NCI-H2227 (cell line): ENCODE measurements around the gene DNAJC17.
A peak's percentile ranks its signal among the peaks of the same experiment; 100 is the strongest.

Experiments used
- DNase-seq: peaks from one replicate; lab custom pipeline; 2025; ENCODE audit not compliant: unreplicated experiment; lab: John Stamatoyannopoulos, UW

Gene DNAJC17

DNA sequence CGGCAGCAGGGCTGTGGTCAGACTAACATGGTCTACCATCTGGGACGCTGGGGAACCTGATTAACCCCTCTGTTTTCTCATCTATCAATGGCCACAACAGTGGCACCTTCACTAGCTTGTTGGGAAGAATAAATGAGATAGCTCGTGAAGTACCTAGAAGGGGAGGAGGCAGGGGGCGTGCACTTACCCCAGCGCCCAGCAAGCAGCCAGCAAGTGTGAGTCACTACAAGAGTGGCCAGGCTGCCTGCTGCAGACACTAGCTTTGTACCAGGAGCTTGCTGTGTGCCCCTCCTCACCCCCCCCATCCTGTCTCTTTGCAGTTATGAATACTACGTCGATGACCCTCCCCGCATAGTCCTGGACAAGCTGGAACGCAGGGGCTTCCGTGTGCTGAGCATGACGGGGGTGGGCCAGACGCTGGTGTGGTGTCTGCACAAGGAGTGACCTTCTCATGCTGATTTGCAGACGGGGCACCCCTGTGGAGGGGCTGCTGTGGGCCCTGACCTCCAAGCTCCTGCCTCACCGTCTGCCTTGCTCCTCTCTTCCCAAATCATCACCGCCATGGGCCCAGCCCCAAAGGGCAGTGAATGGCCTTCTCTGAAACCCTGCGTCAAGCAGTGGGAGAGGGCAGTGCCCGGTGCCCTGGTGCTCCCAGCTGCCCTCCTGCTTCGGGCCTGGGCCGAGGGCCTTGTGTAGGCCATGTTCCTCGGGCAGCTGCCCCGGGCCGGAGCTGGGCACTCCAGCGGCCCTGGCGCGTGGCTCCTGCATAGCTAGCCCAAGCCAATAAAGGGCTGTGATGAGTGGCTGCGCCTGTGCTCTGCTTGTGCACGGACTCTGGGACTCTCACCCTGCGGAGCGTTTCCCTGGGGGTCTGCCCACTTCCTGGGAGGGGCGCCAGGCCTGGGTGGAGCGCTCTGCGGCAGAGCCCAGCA is 40.1 kb downstream of the DNAJC17 start:
- peak; percentile 18 for DNase-seq

DNA sequence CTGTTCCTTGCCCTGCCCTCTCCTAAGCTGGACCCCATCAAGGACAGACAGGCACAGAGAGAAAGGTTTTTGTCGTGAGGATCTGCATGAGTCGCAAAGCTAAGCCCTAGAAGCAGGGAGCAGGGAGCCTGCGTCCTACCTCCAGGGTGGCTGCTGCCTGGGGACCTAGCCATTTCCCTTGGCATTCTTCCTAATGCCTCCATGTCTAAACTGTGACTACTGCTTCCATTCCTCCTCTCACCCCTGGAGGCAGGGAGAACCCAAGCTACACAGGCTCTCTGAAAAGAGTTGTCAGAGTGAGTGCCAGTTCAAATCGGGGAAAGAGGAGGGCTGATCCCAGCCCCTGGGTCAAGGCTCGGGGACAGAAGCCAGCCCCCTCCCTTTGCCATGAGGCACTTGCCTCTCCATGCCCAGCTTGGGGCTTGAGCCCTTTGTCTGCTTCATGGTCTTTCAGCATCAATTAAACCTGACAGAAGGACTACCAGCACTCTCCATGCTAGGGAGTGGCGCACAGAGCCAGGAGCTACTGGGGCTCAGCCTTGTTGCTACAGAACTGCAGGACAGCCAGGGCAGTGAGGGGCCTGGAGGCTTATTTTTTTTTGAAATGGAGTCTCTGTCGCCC is 41.0 kb downstream of the DNAJC17 start:
- no peak for DNase-seq

DNA sequence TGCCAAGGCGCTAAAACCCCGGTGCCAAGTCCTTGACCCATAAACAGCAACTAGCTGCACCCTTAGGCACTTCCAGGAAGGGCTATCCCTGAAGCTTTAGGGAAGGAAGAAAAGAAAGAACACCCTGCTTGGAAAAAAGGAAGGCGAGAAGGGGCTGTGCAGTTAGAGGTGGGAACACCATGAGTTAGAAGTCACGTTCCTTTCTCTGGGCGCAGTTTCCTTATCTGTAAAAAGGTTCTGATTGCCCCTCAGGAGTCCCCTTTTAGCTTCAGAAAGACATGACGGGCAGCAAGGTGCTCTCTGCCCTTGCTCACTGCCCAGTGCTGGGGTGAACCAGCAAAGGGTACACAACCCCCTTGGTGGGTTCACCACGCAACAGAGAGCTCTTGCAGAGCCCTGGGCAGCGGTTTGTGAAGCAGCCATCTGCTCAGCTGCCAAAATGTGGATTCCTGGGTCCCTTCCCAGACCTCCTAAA is 42.6 kb downstream of the DNAJC17 start:
- DNase-seq = no peak

DNA sequence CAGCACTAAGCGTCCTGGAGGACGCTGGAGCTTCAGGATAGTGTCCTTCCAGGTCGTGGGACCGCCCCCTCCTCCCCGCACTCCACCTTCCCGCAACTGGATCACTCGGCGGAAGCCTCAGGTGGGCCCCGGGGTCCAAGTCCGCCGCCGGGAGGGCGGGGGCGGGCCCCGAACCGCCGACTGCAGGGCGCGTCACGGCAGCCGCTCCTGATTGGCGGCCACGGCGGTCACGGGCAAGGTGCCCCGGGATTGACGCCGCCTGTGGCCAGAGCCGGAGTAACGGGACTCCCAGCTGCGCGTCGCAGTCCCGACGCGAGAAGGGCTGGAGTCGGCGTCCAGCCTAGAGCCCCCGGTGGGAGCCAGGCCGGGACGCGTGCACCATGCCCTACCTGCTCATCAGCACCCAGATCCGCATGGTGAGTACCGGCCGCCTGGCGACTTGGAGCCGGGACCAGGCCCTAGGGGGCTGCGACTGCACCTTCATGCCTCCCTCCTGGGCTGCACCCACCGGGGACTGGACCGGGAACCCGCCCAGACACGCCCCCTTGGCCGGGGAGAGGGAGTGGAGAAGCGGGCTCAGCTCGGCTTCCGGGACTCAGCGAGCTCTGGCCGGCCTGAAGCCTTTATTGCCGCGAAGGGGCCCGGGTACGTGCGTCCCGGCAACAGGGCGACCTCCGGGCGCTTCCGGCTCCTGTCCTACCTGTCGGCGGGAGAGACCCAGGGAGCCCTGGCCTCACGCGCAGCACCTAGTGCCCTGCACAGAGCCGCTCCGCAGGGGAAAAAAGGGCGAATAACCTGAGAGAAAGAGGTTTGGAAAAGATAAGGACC is 43.3 kb downstream of the DNAJC17 start, which contains the start of gene GCHFR:
TSS of gene GCHFR (plus strand) at position 268 of the 828 bp plus-strand sequence. CDS start at position 381, 113 bp downstream.
- DNase-seq = no peak

DNA sequence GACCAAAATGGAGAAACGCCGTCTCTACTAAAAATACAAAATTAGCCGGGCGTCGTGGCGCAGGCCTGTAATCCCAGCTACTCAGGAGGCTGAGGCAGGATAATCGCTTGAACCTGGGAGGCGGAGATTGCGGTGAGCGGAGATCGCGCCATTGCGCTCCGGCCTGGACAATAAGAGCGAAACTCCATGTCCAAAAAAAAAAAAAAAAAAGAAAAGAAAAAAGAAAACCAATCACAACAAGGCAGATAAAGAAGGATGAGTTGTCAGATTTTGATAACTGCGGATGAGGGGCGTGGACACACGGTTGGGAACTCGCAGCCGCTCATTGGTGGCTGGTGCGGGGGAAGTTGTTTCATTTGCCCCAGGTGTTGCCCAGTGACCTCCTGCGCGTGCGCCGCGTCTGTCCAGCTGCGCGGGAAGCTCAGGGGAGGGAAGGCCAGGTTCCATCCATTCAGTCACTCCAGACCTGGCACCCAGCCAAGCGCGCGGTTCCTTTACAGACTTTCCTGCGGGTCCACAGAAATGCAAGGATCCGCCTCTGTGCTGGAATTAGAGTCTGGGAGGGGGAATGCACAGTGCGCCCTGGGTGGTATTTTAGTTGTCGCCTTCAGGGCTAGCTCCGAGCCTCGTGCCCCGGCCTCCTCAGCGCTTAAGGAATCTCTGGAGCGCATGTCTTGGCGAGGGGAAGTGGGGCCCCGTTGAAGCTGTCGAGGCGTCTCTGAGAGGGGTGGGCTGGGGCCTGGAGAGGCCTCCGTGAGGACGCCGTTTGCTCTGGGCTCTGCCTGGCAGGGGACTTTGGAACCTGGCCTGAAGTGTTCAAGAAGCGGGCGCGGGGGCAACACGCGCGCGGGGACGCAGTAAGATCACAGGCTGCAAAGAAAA is 44.1 kb downstream of the DNAJC17 start:
- no peak for DNase-seq

DNA sequence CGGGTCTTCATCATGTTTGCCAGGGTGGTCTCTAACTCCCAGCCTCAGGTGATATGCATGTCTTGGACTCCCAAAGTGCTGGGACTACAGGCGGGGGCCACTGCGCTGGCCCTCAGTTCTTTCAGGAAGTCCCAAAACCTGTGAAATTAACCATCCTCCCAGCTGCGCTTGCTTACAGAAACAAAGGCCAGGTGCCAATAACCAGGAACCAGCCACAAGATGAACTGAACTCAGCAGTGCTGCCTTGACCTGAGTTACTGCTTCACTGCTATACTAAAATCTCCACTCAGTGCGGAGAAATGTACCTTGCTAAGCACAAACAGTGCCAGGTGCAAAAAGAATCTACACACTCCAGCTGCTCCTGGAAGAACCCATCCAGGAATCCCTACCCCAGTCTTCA is 47.3 kb downstream of the DNAJC17 start:
- no peak for DNase-seq

DNA sequence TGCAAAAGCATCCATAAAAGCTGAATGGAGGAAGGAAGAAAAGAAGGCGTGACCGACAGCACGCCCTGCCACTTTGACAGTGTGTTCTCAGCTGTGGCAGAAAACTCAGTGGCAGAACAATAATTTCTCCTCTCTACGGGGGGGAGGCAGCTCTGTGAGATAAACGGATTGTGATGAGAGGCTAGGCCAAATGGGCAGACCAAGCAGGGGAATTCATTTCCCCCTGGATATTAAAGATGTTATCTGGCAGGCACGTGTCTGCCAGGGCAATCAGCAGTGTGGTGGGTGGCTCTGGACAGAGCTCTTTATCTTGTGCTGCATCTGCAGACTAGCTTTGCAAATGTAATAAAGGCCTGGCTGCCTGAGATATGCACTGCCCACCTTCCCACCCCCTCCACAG is 50.3 kb downstream of the DNAJC17 start:
- peak; percentile 85 for DNase-seq

DNA sequence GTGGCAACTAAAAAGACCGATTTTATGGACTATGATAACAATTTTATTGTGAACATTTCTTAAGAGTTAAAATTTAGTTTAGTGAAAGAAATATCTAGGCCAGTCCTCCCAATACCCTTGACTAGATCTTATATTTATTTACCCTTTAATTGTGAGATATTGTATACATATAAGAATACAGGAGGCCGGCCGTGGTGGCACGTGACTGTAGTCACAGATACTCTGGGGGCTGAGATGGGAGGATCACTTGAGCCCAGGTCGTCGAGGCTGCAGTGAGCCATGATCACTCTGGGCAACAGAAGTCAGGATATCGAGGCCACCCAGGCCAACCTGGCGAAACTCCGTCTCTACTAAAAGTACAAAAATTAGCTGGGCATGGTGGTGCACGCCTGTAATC is 51.5 kb downstream of the DNAJC17 start:
- peak; percentile 20 for DNase-seq

DNA sequence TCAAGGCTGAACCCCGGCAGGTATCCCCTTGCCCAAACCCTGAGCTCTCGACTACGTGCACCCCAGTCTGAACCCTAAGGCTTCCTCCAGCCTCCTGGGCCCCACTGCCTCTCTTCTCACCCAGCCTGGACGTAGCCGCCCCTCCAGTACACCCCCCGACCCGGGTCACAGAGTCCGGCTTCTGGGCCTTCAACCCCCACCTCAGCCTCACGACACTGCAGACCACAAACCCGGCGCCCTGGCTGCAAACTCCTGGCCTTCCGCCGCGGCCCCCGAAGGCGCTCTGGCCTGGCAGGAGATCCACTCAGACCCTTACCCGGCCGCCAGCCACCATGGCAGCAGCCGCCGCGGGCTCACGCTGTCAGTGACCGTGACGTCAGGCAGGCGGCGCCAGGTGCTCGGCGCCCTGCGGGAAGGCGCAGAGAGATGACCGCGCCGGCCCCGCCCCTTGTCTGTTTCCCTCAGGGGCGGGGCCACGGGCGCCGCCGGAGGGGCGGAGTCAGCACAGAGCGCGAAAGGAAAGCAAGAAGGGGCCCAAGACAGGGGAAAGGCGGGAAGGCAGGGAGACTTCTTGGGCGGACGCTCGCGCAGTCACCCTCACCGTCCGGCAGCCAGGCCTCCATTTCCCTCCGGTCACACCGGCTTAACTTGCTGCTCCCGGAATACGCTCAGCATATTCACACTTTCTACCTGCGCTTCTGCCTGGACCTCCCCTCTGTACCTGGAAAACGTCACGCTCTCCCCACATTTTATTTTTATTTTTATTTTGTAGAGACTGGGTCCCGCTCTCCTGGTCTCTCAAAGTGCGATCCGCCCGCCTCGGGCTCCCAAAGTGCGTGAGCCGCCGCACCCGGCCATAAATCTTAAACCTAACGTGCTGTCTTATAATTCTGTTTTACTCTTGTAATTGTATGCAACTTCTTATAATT is 52.1 kb downstream of the DNAJC17 start, which contains the start of gene RMDN3:
TSS of gene RMDN3 (minus strand) at position 372 of the 929 bp plus-strand sequence. CDS start 471 bp downstream, outside the sequence.
- DNase-seq = peak; percentile 95

DNA sequence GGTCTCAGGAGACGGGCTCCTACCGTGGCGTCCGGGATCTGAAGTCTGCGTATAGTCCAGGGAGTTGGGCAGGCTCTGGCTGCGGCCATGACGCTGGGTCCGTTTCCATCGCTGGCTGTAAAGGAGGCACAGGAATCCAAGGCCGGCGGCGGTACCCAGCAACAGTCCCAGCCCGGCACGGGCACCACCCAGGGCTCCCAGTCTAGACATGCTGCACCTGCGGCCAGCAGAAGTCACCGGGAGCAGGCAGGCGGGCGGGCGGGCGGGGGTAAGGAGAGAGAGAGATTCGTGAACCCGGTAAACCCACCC is 52.7 kb downstream of the DNAJC17 start:
- peak; percentile 32 for DNase-seq

DNA sequence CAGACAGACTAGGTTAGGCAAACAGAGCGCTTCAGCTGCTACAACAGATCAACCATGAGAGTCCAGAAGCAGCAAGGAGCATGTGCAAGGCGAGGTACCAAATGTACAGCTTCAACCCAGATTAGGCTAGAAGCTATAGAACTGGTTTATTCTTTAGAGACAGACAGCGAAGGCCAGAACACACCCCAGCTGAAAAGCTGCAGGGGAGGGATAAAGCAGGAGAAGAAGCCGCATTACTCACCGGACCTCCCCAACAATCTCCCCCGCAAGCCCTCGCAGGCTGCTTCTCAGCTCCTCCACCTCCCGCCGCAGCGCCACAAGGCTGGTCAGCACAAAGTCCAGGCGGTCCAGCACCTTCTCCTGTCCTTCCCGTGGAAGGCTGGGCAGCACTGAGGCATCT is 55.5 kb downstream of the DNAJC17 start:
- DNase-seq = no peak

DNA sequence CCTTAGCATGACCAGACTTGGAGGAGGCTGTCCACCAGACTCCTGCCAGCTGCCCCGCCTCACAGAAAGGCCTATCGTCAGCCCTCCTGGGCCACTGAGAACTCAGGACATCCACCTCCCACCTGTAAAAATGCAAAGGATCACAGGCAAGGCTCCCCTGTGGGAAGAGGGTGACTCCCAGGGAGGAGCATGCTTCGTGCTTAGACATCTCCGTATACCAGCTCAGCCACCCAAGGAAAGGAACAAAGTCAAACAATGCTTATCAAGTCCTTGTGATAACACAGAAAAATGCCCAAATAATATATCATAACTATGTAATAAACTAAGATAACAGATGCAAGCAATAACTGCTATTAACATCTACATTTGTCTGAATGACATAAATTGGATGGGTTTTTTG is 56.4 kb downstream of the DNAJC17 start:
- no peak for DNase-seq

DNA sequence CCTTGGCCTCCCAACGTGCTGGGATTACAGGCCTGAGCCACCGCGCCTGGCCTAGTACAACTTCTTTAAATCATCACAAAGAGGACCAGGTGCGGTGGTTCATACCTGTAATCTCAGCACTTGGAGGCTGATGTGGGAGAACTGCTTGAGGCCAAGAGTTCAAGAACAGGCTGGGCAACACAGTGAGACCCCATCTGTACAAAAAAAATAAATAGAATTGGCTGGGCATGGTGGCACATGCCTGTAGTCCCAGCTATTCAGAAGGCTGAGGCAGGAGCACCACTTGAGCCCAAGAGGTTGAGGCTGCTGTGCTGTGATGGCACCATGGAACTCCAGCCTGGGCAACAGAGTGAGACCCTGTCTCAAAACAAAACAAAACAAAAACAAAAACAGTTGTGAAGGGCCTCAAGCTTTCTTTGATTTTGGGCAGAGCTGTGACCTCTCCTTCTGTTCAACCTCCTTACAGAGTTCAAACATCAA is 58.1 kb downstream of the DNAJC17 start:
- no peak for DNase-seq

DNA sequence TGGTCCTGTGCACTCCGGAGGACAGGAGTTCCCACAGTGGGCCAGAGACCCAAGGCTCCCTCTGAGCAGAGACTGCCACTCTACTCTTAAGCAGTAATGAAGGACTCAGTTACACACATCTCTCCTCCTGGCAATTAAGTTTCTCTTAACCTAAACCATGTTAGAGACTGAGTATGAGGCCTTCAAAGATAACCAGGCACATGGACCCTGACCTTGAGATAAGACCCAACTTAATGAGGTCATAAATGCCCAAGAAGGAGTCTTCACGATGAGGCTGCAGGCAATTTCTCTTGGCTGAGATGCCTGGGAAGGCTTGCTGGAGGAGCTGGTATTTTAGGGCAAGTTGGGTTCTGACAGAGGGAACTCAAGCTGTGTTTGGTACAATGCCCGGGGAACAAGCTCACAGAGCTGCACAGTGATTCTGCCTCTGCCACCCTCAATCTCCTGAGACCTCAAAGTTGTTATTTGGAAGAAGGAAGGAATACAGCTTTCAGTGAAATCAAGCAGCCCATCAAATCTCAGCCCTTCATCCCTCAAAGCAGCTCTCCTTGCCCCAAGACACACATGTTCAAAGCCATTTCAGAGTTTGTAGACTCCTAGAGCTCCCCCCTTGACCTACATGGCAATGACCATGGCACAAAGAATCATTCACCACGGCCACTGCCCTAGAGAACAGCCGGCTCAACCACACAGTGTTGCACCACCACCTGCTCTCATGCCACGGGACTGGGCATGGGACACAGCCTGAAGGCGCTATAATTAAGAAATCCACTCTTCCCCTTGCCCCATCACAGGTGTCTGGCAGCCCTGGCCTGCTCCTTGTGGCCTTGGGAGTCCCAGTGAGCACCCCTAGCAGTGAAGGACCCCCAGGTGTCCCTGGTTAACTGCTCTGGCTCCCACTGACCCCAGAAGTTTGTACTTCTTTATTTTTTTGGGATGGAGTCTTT is 59.3 kb downstream of the DNAJC17 start:
- DNase-seq = no peak

DNA sequence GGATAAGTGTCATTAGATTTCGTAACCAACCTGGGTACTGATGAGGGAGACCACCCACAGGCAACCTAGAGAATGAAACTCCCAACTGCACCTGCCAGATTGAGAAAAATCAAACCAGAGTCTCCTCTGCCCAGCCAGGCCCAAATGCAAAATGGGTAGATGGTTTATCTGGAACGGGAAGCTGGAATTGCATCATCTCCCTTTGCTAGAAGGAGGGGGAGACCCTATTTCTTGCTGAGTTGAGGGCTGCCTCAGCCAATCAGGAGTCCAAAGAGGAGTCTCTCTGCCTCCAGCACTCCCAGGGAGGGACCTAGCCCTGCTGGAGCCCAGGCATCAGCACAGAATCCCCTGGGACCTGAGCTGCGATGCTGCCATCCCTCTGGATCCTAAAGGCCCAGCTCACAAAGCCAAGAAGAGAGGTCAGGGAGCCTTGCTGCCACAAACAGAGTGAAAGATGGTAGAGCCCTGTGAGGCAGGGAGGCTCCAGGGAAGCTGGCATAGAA is 60.3 kb downstream of the DNAJC17 start:
- DNase-seq = no peak

DNA sequence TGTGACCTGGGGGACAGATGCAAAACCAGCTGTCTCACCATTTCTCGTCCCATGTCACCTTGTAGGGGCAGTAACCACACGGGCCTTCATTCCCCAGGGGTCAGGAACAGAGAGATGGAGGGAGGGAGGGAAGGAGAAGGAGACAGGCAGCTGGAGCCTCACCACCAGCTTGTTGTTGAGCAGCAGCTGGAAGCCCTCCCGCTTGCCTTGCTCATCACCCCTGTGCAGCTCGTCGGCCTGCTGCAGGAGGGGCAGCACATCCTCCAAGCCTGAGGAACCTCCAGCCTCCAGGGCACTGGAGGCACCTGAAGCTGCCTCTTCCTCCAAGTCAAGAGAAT is 62.5 kb downstream of the DNAJC17 start:
- DNase-seq = no peak

DNA sequence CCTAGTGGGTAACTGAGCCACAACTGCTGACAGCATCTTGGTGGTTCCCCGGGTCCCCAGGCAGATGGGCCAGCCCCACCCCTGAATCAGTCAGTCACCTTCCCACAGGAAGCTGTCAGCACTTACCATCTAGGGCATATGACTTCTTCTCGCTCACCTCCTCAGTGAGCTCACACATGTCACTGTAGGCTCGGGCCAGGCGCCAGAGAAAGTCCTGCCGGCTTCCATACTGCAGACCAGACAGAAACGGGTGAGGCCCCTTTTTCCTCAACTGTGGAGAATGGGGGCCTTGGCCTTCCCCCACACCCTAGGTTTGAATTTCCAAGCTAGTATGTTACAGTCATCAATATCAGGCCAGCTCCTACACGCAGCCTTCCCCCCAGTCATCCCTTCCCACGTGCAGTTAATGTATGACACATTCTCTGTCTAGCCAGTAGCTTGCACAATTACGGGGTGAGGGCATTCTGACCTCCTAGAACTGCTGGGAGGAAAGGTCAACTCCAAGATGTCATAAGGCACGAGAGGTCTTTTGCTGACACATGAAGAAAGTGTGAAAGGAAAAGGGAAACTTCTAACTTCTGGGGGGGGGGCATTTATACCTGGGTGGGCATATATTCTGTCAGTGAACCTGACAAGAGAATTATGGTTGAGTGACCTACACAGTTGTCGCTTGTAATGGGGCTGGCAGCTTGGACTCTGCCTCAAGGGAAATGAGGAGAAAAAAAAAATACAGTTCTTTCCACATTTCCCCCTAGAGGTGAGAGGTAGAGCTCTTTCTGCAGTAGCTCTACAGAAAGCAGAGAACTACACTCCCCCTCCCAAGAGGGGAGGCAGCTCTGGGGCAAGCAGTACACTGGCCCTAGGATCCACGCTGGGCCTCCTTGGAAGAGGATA is 63.1 kb downstream of the DNAJC17 start:
- DNase-seq = no peak
